Right ventricle myocardium inferior (tissue), 1 donor: ENCODE measurements around the gene MAML3. TPM values are rescaled to one million over a fixed set of nuclear protein-coding genes. Genes with fewer than 3 reads are reported as not detected.

Experiments used
- ATAC-seq: fragments of 200-7000 bp; cut with Tn5 transposase; one replicate; pipeline ENCODE4 v1.9.1; 2020; ENCODE audit warnings: mild to moderate bottlenecking, moderate library complexity
- DNase-seq: peaks from one replicate; pipeline ENCODE4 v3.0.0; 2021; ENCODE audit errors: missing footprints
- intact Hi-C: fragments of 100-400 bp; cut with DNase I; formaldehyde crosslinking; loops from one replicate; pipeline ENCODE4 v1.11.0; 2022
- total RNA-seq: library from RNA; stranded (reverse); fragmentation: NEBNext Ultra II Directional; extraction: Animal tissue kit (Norgen Biotek cat#: 25700); gene quantifications from one replicate; pipeline ENCODE4 v1.2.1, GENCODE V29; 2021
- donor health status: DM: no; HTN: yes; CAD: no; lungs with severe emphysema.

MAML3 gene
- total RNA-seq, 1 donor from 2014 or later: 2.3 TPM

GRCh38 chr4:139672732-139673131, 481.3 kb downstream of the MAML3 start:
- ATAC-seq: no peak
- no peak for DNase-seq
- intact Hi-C loops: no loop called here

- ATAC-seq (no peak), DNase-seq (no peak)
- intact Hi-C loops: no loop called here
Measured at GRCh38 chr4:139672215-139672614, 481.8 kb downstream of the MAML3 start.

GRCh38 chr4:139670775-139671174, 483.2 kb downstream of the MAML3 start:
- intact Hi-C loops: no loop called here
- ATAC-seq: no peak

GRCh38 chr4:139669890-139670289, 484.1 kb downstream of the MAML3 start:
- ATAC-seq (no peak), DNase-seq (no peak)
- intact Hi-C loops: loop anchor here (5.0 kb wide), 1 partner anchor 482 kb away; the partner anchor contains the start of gene MAML3

More at GRCh38 chr4:139670775-139671174, 483.2 kb downstream of the MAML3 start:
- no peak for DNase-seq

- ATAC-seq (no peak), DNase-seq (no peak)
- intact Hi-C loops: loop anchor here (5.0 kb wide), 1 partner anchor 483 kb away; the partner anchor contains the start of gene MAML3
Measured at GRCh38 chr4:139669335-139669734, 484.6 kb downstream of the MAML3 start.

GRCh38 chr4:139668658-139669201, 485.3 kb downstream of the MAML3 start:
- ATAC-seq: no peak
- no peak for DNase-seq
- intact Hi-C loops: loop anchor here (5.0 kb wide), 1 partner anchor 484 kb away; the partner anchor contains the start of gene MAML3

- intact Hi-C loops: loop anchor here (5.0 kb wide), 1 partner anchor 484 kb away; the partner anchor contains the start of gene MAML3
- DNase-seq: no peak
- no peak for ATAC-seq
Measured at GRCh38 chr4:139668036-139668435, 485.9 kb downstream of the MAML3 start.

Other genes with a start within 250 kb of the MAML3 start
- gene SCOC, start 219.5 kb upstream of the MAML3 start, total RNA-seq: 75.3 TPM